GM18873 (cell line): Measurements from ENCODE around the gene SVEP1.
"Not testable (repeated sequence)": the region's sequence is repeated elsewhere in the genome, so short reads cannot be mapped to it uniquely, and the experiment has no call there.

ENCODE experiments used
- ATAC-seq: cut with Tn5 transposase; IDR thresholded peaks from one replicate; pipeline ENCODE4 v1.9.1; 2021; ENCODE audit warnings: mild to moderate bottlenecking, moderate library complexity, moderate number of reproducible peaks; ENCODE audit not compliant: unreplicated experiment, low FRiP score

The SVEP1 gene

DNA sequence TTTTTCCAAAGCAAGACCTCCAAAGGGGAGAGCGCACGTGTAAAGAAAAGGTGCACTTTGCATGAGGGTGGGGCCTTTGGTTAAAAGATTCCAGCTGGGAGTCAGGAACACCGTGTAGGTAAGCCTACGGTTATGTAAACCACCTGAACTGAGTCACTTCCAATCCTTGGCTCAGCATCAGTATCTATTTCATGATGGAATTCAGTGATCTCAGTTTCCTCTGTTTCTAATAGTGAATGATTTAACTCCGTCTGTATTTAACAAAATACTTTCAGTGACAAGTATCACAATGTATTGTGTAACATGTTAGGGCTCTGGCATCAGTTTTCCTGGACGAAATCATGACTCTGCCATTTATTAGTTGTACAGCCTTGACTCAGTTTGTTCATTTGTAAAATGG lies 1.3 kb upstream of the SVEP1 start:
- ATAC-seq: no peak

DNA sequence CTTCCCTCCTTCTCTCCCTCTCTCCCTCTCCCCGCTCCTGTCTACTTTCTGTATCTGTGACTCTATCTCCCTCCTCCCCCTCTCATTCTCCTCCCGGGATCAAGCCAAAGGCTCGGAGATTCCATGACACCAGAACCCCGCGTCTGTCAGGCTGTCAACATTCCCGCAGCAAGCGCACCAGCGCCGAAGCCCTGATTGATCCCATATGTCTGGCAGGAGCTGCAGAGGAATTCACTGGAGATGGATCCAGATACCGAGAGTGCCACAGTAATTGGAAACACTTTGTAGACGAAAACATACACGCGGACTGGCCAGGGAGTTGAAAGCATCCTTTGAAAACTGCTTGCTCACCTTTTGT lies 300 bp upstream of the SVEP1 start:
- no peak for ATAC-seq

DNA sequence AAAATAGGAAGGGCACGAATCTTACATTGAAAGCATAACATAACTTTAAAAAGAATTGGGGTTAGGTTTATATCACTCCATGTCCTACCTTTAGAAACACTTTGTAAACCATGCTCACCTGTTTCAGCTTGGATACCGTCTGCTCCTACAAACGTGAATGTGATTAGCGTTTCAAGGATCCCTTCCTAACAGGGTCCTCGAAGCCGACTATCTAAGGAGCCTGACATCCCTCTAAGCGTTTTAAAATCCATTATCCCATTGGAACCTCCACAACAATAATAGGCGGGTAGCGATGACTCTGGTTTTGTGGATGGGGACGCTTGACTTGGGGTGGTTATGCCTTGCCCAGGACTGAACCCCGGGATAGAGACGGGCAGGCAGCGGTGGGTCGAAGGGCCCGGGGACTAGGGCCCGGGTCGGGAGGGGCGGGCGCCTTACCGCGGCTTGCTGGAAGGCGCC lies 937 bp downstream of the SVEP1 start:
- ATAC-seq: no peak

DNA sequence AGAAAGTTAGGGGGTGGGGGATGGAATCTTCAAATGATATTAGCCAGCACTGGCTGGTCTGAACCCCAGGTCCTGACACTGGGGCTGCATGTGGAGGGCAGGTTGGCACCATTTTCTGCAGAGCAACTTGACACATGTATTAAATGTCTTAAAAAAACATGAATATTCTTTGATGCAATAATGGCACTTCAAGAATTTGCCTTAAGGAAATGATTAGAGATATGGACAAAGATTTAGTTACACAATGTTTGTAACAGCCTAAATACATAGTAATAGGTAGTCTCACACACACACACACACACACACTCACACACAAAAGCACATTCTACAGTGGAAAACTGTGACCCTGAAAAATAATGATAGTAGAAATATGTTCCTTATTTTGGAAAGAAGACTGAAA lies 3.6 kb downstream of the SVEP1 start:
- ATAC-seq: no peak

DNA sequence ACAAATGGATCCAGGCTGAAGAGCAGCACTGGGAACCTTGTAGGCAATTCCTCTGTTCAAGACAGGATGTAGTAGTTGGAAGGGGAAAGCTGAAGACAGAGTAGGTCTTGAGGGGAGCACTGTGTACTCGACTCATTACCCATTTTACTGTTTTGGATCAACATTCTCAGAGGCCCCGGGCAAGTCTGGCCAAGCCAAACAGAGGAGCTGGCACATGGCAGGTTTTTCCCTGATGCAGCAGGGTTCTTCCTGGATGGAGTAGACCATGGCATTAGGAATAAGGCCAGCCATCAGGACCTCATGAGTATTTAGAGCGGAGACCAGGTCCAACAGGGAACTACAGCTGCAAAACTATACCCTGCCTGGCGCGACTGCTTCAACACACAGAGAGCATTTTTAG lies 4.4 kb downstream of the SVEP1 start:
- ATAC-seq: no peak

DNA sequence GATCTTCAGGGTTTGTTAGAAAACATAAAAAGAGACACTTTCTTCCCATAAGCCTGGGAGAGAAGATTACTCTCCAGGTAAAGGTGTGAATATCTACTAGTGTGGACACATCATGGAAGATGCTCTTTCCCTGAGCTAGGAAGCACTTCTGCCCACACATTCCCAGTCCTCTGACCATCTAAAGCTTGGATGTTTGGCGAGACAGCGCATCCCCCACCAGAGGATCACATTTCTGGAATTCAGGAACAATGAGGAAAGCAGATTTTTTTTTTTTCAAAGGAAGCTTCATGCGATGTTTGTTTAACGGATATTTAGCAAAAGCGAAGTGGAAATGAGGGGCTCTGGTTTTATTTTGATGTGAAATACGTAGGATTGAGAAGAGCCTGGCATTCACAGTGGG lies 6.2 kb downstream of the SVEP1 start:
- ATAC-seq: no peak

DNA sequence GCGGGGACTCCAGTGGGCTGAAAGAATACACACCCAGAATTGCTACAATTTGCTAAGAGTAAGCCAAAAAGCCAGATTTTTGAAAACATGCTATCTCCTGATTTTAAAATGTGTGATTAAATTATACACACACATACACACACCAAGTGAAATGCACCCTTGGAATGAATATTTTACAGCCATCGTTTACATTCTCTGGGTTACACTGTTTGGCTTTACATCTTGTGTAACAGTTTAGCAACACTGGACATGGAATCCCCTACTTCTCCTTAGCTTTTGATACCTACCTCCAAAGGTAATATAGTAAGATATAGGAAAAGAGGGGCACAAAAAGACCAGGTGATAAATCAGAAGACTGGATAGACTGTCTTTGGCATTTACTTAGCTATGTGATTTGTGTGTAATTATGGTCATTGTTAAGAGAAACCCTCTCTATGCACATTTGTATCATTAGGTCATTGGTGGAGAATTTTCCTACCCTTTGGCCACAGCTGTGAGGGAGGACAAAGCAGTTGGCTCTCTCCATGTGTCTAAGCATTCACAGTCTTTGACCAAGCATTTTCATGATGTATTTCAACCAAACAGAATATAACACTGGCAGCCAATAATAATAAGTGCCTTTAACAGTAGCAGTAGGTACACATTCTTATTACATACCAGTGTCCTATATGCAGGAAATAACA lies 7.6 kb downstream of the SVEP1 start:
- no peak for ATAC-seq

DNA sequence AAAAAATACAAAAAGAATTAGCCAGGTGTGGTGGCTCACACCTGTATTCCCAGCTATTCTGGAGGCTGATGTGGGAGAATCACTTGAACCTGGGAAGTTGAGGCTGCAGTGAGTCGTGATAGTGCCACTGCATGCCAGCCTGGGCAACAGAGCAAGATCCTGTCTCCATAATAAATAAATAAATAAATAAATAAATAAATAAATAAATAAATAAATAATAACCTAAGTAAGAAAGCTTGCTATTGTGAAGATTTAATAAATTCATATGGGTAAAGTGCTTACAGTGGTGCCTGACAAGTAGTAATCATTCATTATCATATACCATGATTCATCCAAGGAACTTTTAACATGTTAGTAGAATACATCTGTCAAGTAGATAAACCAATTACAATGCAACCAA lies 13.4 kb downstream of the SVEP1 start:
- no peak for ATAC-seq

DNA sequence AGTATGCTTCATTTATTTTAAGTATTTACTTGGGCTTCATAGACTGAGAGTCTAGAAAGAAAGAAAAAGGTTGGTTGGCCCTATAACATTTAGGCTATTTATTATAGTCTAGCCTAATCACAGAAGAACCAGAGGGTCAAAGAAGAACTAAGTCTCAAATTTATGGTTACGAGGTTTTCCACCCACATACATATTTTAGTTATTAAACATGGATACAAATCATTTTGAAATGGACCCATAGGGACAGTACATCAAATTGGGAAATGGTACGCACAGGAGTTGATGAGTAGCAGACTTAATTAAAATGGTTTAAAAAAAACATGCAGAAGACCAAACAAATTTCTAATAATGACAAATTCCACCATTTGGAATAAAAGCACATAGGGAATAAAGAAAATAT lies 17.7 kb downstream of the SVEP1 start:
- no peak for ATAC-seq

DNA sequence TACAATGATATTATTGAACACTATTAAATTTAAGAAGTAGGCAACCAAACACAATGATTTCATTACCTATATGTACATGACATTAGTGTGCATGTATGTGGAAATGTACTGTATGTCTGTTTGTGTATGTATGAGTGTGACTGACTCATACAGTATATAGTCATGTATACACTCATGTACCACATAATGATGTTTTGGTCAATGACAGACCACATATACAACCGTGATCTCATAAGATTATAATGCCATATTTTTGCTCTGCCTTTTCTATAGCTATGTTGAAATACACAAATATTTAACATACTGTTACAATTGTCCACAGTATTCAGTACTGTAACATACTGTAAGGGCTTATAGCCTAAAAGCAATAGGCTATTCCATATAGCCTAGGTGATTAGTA lies 19.7 kb downstream of the SVEP1 start:
- no peak for ATAC-seq

DNA sequence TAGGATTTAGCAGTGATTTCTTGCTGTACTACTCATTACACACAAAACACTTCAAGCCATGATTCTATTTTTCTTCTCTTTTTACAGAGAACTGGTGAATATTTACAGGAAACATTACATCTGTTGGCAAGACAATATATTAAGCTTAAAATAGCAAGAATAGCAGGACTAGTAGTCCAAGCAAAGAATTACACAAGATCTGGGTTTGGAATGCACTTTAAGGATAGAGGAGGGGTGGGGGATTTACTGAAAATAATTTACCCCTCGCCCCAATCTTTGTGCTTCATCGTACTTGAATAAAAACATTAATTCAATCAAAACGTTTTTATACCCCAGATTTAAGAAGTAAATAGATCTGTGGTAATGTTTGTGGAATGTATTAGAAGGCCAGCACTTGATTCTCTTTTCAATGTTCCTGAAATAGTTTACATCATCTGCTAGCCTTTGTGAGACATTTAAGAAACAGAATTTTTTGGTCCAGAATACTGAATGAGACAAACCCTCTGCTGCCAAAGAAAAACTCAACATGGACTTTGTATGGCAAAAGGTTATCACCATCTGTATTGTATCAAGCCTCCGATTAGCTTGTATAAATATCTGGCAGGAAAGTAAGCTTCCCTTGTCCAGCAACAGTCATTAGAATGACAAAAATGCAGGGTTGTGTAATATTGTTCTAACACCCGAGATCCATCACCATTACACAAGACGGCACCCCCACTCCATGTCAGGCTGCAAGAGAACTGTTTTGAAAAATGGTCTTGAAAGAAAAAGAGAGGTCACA lies 23.8 kb downstream of the SVEP1 start:
- ATAC-seq: no peak

DNA sequence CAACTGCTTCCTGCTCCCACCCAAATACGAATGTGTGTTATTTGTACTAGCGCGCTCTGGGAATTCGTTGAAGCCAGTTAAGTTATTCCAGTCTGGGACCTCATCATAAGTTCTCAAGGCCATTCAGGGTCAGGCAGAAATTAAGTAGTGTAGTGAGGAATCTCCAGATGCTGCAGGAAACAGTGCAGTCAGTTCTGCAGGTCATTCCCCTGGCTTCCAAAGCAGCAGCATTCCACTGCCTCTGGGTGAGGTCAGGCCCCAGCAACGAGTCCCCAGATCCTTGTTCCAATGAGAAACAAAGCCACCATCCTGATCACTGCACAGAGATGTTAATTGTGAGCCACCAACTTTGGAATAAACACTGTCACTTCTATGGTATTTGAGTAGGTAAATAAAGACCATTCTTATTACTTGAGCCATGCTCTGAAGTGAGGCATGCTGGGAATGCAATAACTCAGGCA lies 33.1 kb downstream of the SVEP1 start:
- no peak for ATAC-seq

DNA sequence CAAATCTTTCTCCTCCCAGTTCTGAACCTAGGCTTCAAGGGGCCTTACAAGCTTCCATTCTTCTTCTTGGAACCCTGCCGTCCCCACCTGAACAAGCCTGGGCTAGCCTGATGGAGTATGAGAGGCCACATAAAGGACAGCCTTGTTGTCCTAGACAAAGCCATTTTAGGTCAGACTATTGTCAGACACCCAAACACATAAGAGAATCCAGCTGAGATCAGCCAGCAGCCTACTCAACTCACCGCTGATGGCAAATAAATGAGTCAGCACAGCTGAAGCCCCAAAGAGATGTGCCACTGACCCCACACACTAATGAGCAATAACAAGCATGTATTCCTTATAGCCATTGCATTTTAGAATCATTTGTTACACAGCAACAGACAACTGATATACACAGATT lies 33.8 kb downstream of the SVEP1 start:
- ATAC-seq: no peak

DNA sequence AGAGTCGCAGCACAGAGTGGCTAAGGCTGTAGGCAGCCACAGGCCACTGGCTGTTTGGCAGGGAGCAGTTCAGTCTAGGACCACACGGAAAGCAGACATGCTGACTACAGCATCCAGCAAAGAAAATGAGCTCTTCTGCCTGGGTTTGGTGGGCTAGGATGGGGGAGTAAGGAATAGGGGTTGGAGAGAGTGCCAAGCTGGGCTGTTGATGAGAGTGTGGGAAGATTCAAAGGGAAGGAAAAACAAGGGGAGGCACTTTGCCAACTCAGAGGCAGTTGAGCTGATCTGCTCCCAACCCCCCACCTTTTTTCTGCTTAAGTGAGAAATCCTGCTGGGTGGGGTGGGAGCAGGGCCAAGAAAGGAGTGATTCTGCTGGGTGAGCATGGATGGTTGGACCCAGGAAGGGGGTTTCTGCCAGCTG lies 35.9 kb downstream of the SVEP1 start:
- no peak for ATAC-seq

DNA sequence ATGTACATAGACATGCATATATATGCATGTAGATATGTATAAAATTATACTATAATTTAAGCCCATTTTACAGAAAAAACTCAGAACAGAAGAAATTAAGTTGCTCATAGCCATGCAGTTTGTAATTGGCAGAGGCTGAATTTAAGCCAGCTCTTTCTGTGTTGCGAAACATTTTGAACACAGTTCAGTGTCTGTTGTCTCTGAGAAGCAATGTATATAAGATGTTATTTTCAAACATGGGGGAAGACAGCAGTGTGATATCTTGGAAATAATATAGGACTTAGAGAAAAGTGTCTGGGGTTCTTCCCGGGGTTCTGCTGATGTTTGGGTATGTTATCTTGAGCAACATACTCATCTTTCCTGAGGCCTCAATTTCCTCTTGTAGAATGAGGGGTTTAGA lies 37.6 kb downstream of the SVEP1 start:
- ATAC-seq: no peak

DNA sequence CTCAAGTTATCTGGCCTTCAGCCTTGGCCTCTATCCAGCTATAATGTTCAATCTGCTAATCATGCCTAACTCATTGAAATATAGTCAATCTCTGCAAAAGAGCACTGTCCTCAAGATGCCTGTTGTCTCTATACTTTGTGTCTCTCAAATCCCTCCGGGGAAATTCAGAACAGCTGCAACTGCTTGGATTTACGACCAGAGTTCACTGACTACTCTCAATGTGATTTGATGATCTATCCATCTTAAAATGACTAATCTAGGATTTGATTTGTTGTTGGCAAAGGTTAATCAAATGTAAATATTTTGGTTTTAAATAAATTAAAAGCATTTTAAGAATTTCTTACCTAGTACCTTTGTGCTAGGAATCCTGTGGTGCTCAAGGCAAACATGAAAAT lies 40.9 kb downstream of the SVEP1 start:
- no peak for ATAC-seq

DNA sequence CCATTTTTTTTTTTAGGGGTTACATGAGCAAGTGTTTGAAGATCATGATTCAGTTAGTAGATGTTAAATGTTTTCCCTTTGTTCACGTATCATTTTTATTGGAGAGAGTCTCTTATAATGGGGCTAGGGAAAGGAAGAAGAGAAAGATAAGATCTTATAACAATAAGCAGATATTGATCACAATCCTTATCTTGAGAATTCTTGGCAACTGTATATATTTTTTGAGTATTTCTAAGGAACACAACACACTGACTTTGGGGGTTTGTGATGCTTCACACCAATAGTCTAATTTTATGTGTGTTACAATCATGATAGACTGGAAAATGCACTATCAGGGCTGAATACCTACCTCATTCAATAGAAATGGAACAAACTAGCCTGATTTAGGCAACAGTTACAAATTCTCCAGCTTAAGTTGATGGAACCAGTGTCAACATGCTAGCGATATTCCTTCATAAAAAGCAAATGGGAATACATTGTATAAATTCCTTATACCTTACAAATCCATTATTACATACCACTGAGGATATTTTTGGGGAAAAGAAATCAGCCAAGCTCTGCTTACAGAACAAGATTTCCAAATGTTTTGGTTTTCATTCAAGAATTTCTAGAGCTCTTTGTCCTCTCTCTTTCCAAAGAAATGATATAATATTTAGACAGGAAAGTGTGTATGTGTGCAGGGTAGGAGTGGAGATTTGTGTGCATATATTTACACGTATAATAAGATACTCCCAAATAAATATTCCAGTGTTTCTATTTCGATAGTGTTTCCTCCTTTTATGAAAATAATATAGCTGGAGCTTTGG lies 41.5 kb downstream of the SVEP1 start:
- no peak for ATAC-seq

DNA sequence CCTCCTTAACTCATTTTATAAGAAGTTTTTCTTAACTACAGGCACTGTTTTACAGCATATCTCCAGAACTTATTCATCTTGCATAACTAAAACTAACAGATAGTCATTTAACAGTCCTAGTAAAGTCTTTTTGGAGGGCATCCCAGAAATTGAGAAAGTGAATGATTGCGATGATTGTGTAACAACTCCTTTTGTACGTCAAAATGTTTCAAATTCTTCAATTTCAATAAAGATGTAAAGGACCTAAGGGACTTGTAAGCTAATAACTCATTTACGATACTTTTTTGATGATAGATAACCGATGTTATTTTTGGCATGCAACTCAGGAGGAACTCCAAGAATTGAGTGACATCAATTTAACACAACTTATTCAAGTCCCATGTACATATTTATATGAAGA lies 42.7 kb downstream of the SVEP1 start:
- ATAC-seq: no peak

DNA sequence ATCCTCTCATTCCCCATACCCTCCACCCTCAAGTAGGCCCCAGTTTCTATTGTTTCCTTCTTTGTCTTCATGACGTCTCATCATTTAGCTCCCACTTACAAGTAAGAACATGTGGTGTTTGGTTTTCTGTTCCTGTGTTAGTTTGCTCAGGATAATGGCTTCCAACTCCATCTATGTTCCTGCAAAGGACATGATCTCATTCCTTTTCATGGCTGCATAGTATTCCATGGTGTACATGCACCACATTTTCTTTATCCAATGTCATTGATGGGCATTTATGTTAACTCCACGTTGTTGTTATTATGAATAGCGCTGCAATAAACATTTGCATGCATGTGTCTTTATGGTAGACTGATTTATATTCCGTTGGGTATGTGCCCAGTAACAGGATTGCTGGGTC lies 45.4 kb downstream of the SVEP1 start:
- ATAC-seq: not testable (repeated sequence)

DNA sequence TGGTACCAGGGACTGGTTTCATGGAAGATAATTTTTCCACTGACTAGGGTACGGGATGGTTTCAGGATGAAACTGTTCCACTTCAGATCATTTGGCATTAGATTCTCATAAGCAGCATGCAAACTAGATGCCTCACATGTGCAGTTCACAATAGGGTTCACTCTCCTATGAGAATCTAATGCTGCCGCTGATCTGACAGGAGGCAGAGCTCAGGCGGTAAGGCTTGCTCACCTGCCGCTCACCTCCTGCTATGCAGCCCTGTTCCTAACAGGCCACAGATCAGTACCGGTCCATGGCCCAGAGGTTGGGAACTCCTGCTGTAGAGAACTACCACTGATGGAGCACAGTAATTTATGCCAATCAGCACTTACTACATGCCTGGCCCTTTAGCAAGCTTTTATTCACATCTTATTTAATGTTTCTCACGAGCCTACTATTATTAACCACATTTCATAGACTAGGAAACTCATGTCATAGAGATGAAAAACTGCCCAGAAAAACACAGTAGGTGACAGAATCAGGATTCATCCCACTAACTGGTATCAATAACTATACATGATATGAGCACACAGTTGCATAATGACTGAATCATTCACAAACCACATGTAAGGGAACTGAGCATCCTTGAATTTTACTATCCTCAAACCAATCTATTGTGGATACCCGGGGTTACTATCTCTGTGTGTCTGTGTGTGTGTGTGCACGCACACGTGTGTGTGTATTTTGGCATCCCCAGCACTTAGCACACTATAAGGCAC lies 46.5 kb downstream of the SVEP1 start:
- ATAC-seq: no peak

DNA sequence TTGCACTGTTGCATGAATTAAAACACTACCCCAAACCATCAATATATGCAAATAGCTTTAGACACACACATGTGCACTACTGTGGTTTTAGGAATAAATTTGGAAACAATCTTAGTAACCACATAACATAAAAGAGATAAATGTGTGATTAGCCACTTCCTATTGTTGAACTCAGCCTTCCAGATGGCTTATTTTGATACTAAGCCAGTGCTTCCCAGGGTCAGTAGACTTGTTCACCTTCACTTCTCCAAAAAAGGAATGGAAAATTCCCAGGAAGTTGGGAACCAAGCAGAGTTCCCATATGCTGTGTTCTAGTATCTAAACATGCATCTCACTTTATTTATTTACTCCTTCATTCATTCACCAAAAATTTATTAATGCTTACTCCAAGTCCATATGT lies 47.8 kb downstream of the SVEP1 start:
- ATAC-seq: no peak
